Activated T-helper 1 cell treated with anti-CD3 and anti-CD28 coated beads, Interleukin-2, amount 50 U/mL, for 16 hours (primary cell): ENCODE data around the gene NEK10.
"Not testable (repeated sequence)": the region's sequence is repeated elsewhere in the genome, so short reads cannot be mapped to it uniquely, and the experiment has no call there.

Experiments used
- DNase-seq, 2 donors: peaks; one replicate each; pipeline ENCODE4 v3.0.0-alpha.2; 2020; ENCODE audit warnings: low read depth in 1 of 2, low spot score in 1 of 2

NEK10 gene

GRCh38 chr3:27312044-27312668 is 57.0 kb downstream of the NEK10 start:
- no peak for DNase-seq

- DNase-seq = no peak
These were observed 57.8 kb downstream of the NEK10 start for GRCh38 chr3:27311400-27311799.

DNA sequence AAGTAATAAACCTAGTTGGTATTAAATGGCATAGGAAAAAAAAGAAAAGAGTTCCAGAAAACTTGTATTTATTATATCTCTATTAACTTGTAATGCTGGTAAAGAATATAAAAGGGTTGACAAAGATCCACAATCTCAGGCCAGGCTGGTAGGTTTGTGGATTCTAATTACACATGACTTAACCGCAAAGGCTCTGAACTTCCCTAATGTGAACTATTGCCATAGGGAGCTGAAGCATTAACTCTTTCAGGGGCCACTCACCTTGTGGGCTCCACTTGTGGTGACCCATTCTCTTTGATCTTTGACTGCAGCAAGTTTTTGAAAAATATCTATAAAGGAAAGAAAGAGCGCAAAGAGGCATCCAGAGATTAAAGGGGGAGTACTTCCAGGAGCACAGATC is 58.5 kb downstream of the NEK10 start:
- no peak for DNase-seq

DNA sequence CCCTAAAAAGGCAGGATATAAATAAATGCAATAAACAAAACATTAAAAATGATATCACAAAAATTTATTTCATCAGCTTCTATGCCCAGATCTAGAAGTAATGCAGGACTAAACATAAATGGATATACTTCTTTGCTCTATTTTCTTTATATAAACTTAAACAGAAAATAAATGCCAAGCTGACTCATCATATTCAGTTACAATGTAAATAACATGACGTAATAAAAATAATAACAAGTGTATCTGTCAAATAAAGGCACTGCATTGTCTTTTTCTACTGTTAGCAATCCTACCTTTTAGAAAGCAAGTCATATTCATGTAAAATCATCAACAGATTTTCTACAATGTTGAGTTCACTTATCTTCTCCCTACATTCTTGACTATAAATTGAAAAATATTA is 61.6 kb downstream of the NEK10 start:
- DNase-seq = no peak

- no peak for DNase-seq
These were observed 66.3 kb downstream of the NEK10 start for GRCh38 chr3:27302891-27303290.

DNA sequence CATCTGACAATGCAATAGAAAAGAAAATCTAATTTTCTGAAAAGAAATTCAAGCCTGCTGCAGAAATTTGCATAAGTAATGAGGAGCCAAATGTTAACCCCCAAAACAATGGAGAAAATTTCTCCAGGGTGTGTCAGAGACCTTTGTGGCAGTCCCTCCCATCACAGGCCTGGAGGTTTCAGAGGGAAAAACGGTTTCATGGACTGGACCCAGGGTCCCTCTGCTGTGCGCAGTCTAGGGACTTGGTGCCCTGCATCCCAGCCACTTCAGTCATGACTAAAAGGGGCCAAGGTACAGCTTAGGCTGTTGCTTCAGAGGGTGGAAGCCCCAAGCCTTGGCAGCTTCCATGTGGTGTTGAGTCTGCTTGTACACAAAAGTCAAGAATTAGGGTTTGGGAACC is 70.2 kb downstream of the NEK10 start:
- not testable (repeated sequence) for DNase-seq

DNA sequence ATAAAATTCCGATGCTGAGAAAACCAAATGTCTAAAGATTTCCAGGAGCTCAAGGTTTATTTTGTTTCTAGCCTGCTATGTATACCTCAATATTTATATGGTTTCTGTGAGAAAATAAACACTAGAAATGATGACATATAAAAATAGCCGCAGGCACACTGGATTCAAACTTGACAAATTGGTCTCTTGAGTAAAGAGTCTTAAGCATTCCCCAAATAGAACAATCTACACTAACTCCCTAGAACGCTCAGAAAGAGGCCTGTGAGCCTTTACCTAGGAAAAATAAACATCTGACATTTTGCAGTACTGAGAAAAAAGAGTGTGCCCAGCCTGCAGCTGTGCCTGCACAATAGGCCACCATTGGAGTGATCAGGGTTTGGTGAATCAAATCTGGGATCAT is 75.2 kb downstream of the NEK10 start:
- DNase-seq = no peak

- DNase-seq = no peak
These were observed 78.4 kb downstream of the NEK10 start for GRCh38 chr3:27290760-27291159.

- DNase-seq = no peak
These were observed 79.3 kb downstream of the NEK10 start for GRCh38 chr3:27289769-27290413.

GRCh38 chr3:27287052-27287451 is 82.1 kb downstream of the NEK10 start:
- no peak for DNase-seq

DNA sequence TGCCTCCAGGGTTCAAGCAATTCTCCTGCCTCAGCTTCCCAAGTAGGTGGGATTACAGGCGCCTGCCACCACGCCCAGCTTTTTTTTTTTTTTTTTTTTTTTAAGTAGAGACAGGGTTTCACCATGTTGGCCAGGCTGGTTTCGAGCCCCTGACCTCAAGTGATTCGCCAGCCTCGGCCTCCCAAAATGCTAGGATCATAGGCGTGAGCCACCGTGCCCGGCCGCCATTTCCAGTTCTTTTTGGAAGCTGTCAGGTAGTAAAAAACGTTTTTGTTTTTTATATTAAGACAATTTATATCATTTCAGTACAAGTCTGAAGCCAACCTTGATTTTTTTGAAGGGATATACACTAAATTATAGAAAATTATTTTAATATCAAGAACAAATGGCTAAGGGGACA is 82.7 kb downstream of the NEK10 start:
- not testable (repeated sequence) for DNase-seq

DNA sequence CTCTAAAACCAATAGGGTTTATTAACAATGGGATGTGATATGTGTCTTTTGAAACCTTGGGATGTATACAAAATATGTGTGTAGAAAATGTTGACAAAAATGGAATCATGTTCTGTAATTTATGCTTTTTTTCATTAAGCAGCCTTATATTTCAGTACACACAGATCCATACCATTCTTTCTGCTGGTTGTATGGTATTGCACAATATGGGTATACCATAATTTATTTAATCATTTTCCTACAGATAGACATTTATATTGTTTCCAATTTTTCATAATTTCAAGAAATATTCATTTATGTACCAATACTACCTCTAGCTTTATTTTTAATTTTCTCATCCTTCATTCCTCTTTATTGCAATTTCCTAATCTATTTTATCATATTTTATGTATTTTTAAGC is 83.5 kb downstream of the NEK10 start:
- no peak for DNase-seq

DNA sequence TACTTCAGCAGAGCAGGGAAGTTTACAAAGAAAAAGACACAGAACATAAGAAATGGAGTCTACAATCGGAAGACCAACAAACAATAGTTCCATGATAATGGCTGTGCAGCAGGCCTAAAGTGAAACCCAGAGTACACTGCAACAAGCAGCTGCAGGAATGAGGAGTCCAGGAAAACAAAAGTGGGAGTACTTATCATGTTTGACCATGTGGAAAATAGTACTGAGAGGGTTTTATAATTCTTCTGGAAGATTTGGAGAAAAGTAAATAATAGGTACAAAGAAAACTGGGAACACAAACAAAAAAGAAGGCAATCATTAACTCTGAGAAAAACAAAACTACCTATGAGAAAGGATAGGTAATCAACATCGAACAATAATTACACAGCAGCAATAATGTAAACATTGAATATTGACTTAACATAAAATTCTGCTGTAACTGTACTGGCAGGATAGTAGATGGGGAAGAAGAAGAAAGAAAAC is 87.5 kb downstream of the NEK10 start:
- DNase-seq = no peak

GRCh38 chr3:27279123-27279522 is 90.1 kb downstream of the NEK10 start:
- no peak for DNase-seq

- no peak for DNase-seq
These were observed 90.7 kb downstream of the NEK10 start for GRCh38 chr3:27278383-27279055.

- DNase-seq = no peak
These were observed 93.7 kb downstream of the NEK10 start for GRCh38 chr3:27275441-27275990.

DNA sequence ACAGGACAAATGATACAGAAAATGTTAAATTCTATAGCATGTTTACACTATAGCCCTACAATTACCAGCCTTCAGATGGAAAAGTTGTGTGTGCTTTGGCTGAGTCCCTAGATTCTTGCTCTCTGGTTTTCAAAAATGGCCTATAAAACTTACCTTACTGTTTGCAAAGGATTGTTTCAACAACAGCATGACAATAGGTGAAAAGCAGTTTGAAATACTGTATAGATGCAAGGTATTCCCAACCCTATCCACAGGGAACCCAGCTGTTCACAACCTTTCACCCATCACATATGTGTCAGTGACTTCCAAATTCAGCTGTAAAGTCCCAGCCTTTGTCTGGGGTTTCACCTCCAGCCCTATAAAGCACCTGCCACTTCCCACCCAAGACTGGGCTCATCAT is 97.3 kb downstream of the NEK10 start:
- no peak for DNase-seq

DNA sequence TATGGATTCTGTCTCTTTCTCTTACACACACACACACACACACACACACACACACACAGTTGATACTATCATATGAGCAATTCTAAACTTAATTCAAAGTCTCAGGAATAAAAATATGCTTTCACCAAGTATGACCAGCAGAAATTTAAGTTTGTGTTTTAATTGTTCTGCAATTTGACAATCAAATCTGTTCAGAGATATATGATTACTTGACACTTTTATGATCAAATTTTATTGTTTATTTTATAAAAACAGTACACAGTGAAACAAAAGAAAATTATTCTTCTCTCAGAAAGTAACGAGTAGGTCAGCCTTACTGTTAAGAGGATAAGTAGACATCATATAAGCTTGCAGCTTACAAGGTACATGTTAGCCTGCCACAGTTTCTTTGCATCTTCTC is 114.3 kb downstream of the NEK10 start:
- DNase-seq = no peak

DNA sequence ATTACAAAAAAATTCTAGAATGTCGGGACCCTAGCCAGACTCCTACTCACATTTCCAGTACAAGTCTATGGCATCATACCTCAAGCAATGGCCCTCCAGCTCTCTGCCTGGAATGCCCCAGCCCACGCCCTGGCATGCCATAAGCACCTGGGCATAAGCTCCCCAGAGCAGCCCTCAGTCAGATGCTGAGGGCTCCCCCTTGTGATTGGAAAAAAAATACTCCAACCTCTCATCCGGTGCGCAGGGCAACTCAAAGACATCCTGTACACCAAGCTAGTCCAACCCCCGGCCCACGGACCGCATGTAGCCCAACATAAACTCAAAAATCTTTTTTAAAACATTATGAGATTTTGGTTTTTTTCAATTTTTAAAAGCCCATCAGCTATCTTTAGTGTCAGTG is 115.4 kb downstream of the NEK10 start:
- no peak for DNase-seq

GRCh38 chr3:27253391-27253790 is 115.8 kb downstream of the NEK10 start:
- no peak for DNase-seq

- DNase-seq = no peak
These were observed 116.5 kb downstream of the NEK10 start for GRCh38 chr3:27252646-27253045.

GRCh38 chr3:27244374-27244773 is 124.8 kb downstream of the NEK10 start:
- DNase-seq = no peak
